Upper lobe of left lung (tissue), 4 donors: ENCODE results near the gene LAMP1.

Source experiments
- CTCF ChIP-seq, 6 experiments: fragments of 450-650 bp in 4 of 6; fragments of 200-600 bp in 2 of 6; sonication (generic) in 2 of 6; IDR thresholded peaks; one replicate each; pipeline ENCODE4 v1.5.1; 2016 to 2019; ENCODE audit warnings: antibody characterized with exemption in 6 of 6
- POLR2AphosphoS5 ChIP-seq, 2 donors: sonication (generic); formaldehyde crosslinking; IDR thresholded peaks; one replicate each; pipeline ENCODE4 v1.5.1; 2017; ENCODE audit warnings: antibody characterized with exemption in 2 of 2

DNA sequence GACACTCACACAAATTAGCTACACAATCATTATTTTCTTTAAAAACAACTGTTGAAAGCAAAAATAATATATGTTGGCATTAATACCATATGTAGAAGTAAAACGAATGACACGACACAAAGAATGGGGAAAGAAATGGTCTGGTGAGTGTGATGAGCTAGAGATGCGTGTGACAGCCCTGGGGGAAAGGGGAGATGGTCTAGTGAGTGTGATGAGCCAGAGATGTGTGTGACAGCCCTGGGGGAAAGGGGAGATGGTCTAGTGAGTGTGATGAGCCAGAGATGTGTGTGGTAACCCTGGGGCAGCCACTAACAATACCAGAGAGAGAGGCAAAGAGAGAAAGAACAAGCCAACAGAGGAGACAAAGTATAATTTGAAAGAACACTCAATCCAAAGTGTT lies 22.3 kb upstream of the LAMP1 start:
- TF ChIP-seq POLR2AphosphoS5 (IDR thresholded peaks at IDR 0.05) = no peak
- TF ChIP-seq CTCF (IDR thresholded peaks at IDR 0.05) = no peak
